ENCODE results near the gene SLC17A8. TPM values are rescaled to one million over a fixed set of nuclear protein-coding genes. Genes with fewer than 3 reads are reported as not detected.

The SLC17A8 gene
- total RNA-seq, 1 donor from 2014 or later, result 0.25 TPM

DNA sequence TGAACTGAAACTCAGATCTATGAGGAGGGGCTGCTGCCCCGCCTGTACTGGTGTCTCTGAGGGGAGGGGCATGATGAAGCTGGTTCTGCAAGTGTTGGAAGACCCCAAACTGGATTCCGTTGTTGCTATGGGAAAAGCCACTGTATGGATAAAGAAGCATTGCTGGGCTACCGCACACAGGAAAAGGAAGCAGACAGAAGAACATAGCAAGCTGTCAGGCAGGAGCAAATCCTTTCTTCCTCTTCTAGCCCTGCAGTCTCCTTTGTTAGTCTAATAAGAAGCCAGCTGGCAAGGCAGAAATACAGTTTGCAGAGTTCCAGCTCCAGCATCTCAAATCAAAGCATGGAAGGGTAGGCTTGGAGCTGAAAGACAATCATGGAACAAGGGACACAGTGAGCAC is 90.5 kb downstream of the SLC17A8 start:
- TF ChIP-seq, protein P1, sequence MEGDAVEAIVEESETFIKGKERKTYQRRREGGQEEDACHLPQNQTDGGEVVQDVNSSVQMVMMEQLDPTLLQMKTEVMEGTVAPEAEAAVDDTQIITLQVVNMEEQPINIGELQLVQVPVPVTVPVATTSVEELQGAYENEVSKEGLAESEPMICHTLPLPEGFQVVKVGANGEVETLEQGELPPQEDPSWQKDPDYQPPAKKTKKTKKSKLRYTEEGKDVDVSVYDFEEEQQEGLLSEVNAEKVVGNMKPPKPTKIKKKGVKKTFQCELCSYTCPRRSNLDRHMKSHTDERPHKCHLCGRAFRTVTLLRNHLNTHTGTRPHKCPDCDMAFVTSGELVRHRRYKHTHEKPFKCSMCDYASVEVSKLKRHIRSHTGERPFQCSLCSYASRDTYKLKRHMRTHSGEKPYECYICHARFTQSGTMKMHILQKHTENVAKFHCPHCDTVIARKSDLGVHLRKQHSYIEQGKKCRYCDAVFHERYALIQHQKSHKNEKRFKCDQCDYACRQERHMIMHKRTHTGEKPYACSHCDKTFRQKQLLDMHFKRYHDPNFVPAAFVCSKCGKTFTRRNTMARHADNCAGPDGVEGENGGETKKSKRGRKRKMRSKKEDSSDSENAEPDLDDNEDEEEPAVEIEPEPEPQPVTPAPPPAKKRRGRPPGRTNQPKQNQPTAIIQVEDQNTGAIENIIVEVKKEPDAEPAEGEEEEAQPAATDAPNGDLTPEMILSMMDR (IDR thresholded peaks at IDR 0.05; ENCODE audit: partially characterized antibody, unreplicated experiment), result no peak
- no peaks in the 10 kb centered on the region for H3K9me3 Mint-ChIP-seq (ENCODE audit: unreplicated experiment)
- H3K36me3 Mint-ChIP-seq (ENCODE audit: unreplicated experiment), result no peaks in the 10 kb centered on the region
- H3K4me3 Mint-ChIP-seq (ENCODE audit: unreplicated experiment), result no peak overlapping the region
- H3K4me1 Mint-ChIP-seq (ENCODE audit: low read depth, unreplicated experiment), result peaks cover 3% of the 10 kb centered on the region
- no peak overlapping the region for H3K27ac Mint-ChIP-seq (ENCODE audit: unreplicated experiment)
- no peaks in the 10 kb centered on the region for H3K27me3 Mint-ChIP-seq (ENCODE audit: unreplicated experiment)
- DNase-seq, result no peak

DNA sequence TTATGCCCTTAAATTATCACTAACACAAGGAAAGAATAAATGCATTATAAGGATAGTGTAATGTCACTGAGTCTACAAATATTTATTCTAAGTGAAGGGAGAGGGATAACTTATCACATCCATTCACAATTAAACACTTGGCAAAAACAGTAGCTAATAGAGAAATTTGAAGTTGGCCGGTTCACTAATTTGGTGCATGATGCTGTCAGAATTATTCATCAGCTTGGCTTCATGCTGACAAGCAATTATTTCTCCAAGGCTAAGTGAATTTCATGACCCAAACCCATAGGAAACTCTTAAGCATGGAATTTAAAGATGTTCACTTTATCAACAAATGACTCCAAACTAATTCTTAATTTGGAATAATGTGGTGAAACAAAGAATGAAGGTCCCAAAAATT is 91.8 kb downstream of the SLC17A8 start:
- peaks cover 3% of the 10 kb centered on the region for H3K4me1 Mint-ChIP-seq (ENCODE audit: low read depth, unreplicated experiment)
- H3K9me3 Mint-ChIP-seq (ENCODE audit: unreplicated experiment), result no peaks in the 10 kb centered on the region
- no peaks in the 10 kb centered on the region for H3K36me3 Mint-ChIP-seq (ENCODE audit: unreplicated experiment)
- TF ChIP-seq, protein P1 (IDR thresholded peaks at IDR 0.05; ENCODE audit: partially characterized antibody, unreplicated experiment), result no peak
- H3K4me3 Mint-ChIP-seq (ENCODE audit: unreplicated experiment), result no peak overlapping the region
- DNase-seq, result no peak
- H3K27me3 Mint-ChIP-seq (ENCODE audit: unreplicated experiment), result no peaks in the 10 kb centered on the region
- H3K27ac Mint-ChIP-seq (ENCODE audit: unreplicated experiment), result no peak overlapping the region

DNA sequence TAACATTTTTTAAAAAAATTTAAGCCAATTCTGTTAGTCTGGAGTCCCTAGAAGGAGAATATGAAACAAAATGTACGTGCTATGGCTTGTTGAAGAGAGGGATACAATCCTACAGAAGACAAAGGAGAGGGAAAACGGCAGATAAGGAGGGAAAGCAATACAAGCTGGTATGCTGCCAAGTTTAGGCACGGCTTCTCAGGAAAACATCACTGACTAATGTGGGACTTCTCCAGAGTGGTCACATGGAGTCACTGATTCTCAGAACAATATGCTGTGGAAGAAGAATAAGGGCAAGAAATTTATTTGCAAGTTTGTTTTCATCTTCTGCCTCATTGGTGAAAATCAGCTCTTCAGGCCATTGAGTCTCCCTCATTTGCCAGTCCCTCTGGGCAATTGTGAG is 93.9 kb downstream of the SLC17A8 start:
- H3K27me3 Mint-ChIP-seq (ENCODE audit: unreplicated experiment), result no peaks in the 10 kb centered on the region
- peaks cover 3% of the 10 kb centered on the region for H3K4me1 Mint-ChIP-seq (ENCODE audit: low read depth, unreplicated experiment)
- no peaks in the 10 kb centered on the region for H3K9me3 Mint-ChIP-seq (ENCODE audit: unreplicated experiment)
- no peaks in the 10 kb centered on the region for H3K36me3 Mint-ChIP-seq (ENCODE audit: unreplicated experiment)
- TF ChIP-seq, protein P1 (IDR thresholded peaks at IDR 0.05; ENCODE audit: partially characterized antibody, unreplicated experiment), result no peak
- H3K4me3 Mint-ChIP-seq (ENCODE audit: unreplicated experiment), result no peak overlapping the region
- no peak for DNase-seq
- H3K27ac Mint-ChIP-seq (ENCODE audit: unreplicated experiment), result no peak overlapping the region

DNA sequence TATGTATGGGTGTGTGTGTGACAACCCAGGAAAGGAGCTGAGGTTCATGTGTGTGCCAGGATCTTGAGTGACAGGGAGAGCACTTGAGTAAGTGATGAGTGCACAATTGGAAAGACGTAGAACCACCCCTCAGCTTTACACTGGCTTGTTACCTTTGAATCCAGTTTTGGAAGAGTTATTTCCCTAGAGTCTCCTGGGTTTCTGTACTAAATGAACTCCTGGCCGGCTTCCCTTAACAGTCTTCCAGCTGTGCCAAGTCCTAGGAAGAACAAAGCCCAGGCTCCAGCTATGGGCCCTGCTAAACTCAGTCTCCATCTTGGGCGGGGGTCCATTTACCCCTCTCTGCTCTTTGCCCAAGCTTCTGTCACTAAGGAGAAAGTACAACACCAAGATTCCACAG is 97.1 kb downstream of the SLC17A8 start:
- no peak for DNase-seq
- no peak overlapping the region for H3K4me3 Mint-ChIP-seq (ENCODE audit: unreplicated experiment)
- H3K9me3 Mint-ChIP-seq (ENCODE audit: unreplicated experiment), result no peaks in the 10 kb centered on the region
- no peak overlapping the region for H3K27ac Mint-ChIP-seq (ENCODE audit: unreplicated experiment)
- no peaks in the 10 kb centered on the region for H3K4me1 Mint-ChIP-seq (ENCODE audit: low read depth, unreplicated experiment)
- TF ChIP-seq, protein P1 (IDR thresholded peaks at IDR 0.05; ENCODE audit: partially characterized antibody, unreplicated experiment), result no peak
- no peaks in the 10 kb centered on the region for H3K27me3 Mint-ChIP-seq (ENCODE audit: unreplicated experiment)
- H3K36me3 Mint-ChIP-seq (ENCODE audit: unreplicated experiment), result no peaks in the 10 kb centered on the region

DNA sequence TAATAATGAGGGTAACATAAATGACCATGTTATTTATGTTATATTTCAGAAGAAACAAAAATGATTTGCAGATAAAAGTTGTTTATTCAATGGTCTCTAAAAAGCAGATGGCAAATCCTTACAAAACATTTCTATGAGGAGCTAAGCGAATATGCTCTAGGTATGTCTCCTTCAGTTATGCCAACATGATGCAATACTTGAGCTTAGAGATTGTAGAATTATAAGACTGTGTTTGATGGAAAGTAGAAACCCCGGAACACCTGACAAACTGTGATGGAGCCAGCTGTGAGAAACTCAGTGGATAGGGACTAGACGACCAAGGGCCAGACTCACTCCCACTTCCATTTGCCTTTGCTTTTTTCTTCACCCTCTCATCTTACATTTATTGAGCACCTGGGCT is 99.0 kb downstream of the SLC17A8 start:
- H3K36me3 Mint-ChIP-seq (ENCODE audit: unreplicated experiment), result no peaks in the 10 kb centered on the region
- TF ChIP-seq, protein P1 (IDR thresholded peaks at IDR 0.05; ENCODE audit: partially characterized antibody, unreplicated experiment), result no peak
- H3K27ac Mint-ChIP-seq (ENCODE audit: unreplicated experiment), result no peak overlapping the region
- no peak for DNase-seq
- H3K9me3 Mint-ChIP-seq (ENCODE audit: unreplicated experiment), result no peaks in the 10 kb centered on the region
- no peak overlapping the region for H3K4me3 Mint-ChIP-seq (ENCODE audit: unreplicated experiment)
- H3K4me1 Mint-ChIP-seq (ENCODE audit: low read depth, unreplicated experiment), result no peaks in the 10 kb centered on the region
- H3K27me3 Mint-ChIP-seq (ENCODE audit: unreplicated experiment), result no peaks in the 10 kb centered on the region
